ENCODE measurements around the gene TRAPPC12.

TRAPPC12 gene

DNA sequence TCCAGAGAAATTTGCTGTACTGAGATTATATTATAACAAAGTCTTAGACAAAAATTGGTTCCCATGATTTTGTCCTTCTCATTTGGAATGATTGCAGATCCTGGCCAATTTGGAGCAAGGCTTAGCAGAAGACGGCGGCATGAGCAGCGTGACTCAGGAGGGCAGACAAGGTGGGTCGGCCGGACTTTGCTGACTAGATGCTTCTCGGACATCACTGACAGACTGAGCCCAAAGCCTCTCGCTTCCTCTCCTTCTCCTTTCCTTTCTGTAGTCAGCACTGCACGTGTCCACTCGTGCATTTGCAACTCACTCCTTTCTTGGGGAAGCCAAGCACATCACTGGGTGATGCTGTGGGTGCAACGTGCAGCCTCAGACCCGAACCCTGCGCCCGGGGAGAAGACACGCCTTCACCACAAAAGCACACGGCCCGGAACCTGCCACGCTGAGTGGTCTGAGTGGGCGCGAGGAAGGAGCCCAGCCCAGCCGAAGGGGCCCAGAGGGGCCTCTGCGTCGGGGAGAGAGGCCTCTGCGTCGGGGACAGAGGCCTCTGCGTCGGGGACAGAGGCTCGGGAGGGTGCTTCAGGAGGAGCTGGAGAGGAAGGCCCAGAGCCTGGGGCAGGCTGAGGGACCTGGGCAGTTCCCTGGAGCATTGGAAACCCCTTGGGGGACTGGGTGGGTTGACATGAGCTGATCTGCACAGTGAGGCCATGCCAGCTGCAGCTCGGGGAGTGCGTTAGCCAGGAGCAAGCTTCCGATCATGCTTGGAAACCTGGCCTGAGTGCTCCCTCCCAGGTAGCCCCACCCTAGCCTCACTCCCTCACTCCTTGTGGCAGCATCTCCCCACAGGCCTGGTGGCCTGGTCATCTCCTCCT, 78.3 kb downstream of the TRAPPC12 start:
- DNase-seq = no peak

DNA sequence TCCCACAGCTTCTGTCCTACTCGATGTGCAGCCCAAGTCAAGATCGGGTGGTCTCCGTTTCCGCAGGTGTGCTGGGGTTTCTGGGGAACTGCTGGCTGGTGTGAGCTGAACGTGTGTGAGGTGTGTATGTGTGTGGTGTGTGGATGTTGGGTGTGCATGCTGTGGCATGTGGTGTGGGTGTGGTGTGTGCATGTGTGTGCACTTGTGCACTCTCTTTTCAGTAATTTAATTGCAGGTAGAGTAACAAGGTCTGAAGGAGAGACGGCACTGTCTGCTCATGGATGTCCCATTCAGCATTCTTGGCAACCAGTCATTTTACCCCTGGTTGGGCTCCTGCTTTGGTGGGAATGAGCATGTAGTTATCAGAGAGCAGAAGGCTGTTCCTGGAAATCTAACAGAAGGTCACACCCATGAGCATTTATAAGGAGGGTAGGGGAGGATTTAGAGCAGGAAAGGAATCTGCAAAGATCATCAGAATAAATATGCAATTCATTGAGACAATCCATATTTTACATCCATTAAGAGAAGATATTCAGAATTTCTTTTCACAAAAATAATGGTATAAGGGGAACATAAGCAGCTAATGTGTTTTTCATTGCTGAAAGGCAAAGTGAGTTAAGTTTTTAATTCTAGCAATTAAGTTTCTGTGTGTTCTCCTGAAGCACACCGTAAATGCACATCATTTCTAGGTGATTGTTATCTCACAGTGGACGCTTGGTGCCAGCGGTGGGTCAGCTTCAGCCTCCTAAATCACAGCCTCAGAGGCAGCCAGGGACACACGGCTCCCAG, 79.1 kb downstream of the TRAPPC12 start:
- DNase-seq = no peak

- DNase-seq = no peak
Measured at GRCh38 chr2:3459185-3460015, 79.9 kb downstream of the TRAPPC12 start.

- DNase-seq = no peak
Measured at GRCh38 chr2:3460156-3460555, 80.7 kb downstream of the TRAPPC12 start.

GRCh38 chr2:3460831-3461800, 81.6 kb downstream of the TRAPPC12 start:
- no peak for DNase-seq

- peak; percentile 12 for DNase-seq
Measured at GRCh38 chr2:3461801-3462492, 82.5 kb downstream of the TRAPPC12 start.

DNA sequence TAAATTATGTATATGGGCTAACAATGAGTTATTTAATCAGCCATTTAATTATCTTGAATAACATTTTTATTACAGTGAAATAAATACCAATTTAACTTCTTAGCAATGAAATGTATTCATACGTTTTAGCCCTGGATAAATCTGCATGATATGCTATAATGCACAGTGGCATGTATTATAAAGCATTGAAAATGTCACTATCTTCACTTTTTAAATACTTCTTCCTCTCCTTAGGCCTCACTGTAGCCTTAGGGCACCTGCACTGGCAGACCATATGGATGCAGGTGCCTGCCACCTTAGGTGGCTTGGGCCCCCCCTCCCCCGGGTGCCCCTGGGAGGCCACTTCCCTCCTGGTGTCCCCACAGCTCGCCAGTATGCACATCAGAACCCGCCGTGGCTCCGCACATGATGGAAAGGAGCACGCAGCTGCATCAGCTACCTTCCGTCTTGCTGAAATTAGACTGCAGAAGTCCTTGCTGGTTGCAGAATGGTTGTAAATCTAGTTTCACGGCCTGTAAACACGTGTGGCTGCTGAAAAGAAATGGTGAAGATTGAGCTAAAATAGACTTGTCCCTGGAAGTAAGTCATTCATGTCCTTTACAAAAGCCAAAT, 83.1 kb downstream of the TRAPPC12 start:
- DNase-seq = no peak

DNA sequence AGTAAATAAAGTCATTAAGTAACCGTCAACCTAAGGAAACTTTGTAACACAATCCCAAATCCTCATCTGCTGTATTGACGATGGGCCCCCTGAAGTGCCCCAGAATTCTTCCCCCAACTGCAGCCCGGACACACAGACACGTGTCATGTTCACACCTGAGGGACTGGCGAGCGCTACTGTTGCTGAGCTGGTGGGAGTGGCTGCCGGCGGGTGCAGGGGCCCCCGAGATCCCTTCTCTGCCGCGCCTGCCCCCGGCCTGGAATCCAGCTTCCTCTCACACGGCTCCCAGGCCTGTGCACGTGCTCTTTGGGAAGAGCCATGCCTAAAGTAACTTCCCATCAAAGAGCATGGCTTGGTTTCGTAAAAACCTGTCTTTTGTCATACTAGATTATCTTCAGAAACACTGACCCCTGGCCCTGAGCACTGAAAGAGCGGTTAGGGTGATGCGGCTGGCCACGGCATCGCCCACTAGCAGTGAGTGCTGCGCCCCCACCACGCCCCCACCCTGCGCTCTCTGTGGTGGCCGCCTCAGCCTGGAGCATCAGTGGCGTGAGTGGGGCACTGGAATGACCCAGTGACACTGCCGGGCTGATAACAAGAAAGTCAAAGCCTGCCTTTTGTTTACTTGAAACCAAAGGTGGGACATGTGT, 83.8 kb downstream of the TRAPPC12 start:
- no peak for DNase-seq

DNA sequence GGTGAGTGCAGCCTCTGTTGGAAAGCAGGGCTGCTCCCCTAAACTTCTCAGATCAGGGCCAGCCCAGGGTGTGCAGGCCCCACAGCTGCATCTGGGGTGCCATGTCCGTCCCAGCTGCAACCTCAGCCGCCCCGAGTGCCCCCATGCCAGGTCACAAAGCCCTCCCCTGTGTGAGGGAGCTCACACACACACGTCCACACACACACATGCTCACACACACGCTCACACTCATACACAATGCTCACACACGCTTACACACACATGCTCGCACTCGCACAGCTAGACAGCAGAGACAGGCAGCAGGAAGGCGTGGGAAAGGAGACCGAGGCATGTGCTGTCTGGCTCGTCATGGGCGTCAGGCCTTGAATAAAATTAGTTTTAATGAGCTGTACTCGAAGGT, 84.5 kb downstream of the TRAPPC12 start:
- no peak for DNase-seq

- DNase-seq = no peak
Measured at GRCh38 chr2:3464401-3465005, 85.0 kb downstream of the TRAPPC12 start.

GRCh38 chr2:3465328-3465727, 85.8 kb downstream of the TRAPPC12 start:
- no peak for DNase-seq

DNA sequence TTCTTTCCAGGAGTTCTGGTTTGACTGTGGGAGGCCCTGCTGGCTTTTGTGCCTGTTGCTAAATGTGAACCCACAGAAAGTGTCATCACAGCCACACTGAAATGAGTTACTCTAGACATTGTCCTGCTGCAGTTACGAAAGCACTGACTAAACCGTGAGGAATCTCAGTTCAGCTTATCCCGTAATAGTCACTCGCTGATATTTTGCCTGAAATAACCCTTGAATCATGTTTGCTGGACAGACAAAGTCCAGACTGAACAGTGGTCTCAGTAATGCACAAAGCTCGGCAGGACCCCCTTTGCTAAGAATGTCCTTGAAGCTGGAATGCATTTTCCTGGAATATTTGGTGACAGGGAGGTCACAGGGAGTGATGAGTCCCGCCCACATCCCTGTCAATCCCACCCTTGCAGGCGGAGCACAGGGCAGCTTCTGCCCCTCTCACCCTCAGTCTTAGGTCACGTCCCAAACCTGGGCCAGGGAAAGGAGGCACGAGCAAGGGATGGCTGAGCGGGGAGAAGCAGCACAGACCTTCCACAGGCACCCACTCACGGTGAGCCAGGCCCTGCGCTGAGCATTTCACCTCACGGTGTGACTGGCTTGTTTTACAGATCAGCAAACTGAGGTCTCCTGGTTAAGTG, 86.5 kb downstream of the TRAPPC12 start:
- DNase-seq = no peak

GRCh38 chr2:3466482-3466863, 87.0 kb downstream of the TRAPPC12 start:
- DNase-seq = no peak

GRCh38 chr2:3466966-3467365, 87.5 kb downstream of the TRAPPC12 start:
- no peak for DNase-seq

DNA sequence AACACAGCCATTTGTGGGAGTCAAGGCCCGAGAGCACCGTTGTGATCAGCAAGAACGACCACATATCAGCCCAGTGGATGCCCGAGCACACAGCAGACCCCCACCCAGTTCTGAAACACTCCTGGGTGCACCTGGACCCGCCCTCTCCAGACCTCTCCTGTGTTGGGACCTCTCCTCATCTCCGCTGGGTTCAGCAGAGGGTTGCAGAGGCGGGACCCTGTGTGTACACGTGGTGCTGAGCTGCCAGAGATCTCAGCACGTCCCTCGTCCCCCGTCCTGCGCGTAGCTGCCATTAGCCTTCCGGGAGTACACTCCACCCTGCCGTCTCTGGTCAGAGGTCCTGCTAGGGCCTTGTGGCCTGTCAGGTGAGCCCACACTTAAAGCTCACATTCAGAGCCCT, 88.2 kb downstream of the TRAPPC12 start:
- DNase-seq = no peak

DNA sequence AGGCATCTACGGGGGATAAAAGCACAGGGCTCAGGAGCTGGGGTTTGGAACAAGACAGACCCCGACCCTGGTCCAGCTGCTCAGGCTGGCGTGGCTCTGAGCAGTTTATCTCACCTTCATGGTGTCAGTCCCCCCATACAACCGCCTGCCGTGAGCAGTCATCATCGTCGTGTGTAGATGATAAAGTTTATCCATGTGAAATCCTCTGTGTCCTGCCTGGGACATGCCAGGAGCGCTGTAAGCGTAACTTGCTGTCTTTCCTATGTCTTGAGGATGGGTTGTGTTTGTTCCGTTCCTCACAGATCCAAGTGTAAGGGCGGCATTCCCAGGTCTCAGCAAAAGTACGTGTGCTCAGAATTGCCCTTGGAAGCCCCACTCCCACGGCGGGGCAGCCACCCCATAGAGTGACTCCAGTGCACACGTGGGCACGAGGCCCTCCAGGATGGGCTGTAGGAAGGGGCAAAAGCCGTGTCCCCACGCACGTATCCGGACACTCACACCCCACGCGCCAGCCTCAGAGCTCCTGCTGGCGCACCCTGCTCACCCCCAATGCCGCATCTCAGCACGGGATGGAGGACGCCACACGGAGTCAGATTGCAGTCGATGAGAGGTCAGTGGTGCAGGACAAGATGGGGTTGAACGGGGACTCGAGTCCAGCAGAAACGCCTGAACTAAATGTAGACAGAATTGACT, 88.9 kb downstream of the TRAPPC12 start:
- no peak for DNase-seq

GRCh38 chr2:3469486-3469885, 90.0 kb downstream of the TRAPPC12 start:
- DNase-seq = no peak

DNA sequence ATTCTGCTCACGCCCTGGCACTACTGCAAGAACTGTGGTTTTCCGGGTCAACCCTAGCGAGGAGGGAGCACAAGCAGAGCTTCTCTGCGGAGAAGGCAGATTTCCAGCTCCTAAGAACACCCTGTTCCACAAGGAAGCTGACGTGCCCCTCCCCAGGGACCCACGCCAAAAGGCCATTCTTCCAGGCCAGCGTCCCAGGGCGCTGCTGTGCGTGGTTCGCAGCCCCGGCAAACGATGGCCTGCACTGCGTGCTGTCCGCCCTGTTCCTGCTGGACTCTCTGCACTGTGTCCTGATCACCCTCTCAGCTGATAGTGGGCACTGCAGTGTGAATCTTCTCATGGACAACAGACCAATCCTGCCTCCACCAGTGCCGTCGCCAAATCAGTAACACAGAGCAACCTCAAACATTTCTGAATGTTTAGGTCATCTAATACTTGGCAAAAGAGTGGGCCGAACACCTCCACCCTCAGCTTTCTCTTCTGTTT, 90.7 kb downstream of the TRAPPC12 start:
- DNase-seq = no peak

Measured in NCI-H510A (cell line).